Erythroblast (primary cell): ENCODE data around the gene ARAF.

Experiments
- DNase-seq, 2 experiments: peaks; one replicate each; lab custom pipeline; 2025; lab: John Stamatoyannopoulos, UW
- GATA1 ChIP-seq: IDR thresholded peaks from 2 replicates; pipeline ENCODE4 v1.6.1; 2011; ENCODE audit warnings: low read depth, mild to moderate bottlenecking, control low read depth, low read length, moderate library complexity
- POLR2A ChIP-seq: IDR thresholded peaks from 2 replicates; pipeline ENCODE4 v1.6.1; 2011; ENCODE audit warnings: mild to moderate bottlenecking, low read length

The ARAF gene

DNA sequence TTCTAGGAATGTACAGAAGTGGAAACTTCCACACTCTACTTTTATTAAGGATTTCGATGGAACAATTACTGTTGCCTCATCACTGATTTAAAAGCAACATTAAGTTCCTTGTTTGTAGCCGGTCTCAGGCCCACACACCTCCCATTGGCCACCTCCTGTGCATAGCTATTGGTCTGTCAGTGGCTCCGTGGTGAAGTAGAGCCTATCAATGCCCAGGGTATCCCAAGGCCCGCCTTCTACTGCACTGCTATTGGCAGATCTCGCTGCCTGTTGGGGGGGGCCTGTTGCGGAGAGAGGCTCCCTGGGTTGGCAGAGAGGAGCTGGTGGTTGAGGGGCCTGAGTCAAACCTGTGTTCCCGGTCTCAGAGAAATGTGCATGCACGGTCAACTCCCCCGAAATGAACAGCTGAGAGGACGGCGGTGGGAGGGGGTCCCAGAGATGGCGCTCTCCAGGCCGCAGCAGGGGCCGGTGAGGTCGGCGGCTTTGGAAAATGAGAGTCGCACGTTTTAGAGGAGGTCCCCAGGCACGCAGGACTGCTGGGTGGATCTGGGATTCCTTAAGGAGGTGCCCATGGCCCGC is 4.9 kb upstream of the ARAF start:
- TF ChIP-seq GATA1 (no peak), POLR2A (peak; percentile 80)

DNA sequence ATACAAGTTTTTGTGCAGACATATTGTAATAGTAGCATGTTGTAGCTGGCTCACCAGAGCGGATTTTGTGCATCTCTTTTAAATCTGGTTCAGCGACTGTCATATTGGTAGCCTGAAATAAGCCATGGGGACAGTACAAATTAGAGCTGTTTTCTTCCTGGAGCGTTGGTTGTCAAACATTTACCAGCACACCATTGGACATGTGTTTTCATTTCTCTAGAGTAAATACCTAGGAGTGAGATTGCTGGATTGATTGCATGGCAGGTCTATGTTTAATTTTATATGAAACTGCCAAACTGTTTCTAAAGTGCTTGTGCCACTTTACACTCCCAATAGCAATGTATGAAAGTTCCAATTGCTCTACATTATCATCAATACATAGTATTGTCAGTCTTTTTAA is 2.6 kb upstream of the ARAF start:
- no peak for DNase-seq
- TF ChIP-seq GATA1 = no peak
- TF ChIP-seq POLR2A = no peak

More for the DNA sequence above, 4.9 kb upstream of the ARAF start:
- peak; percentile 91 to 92 for DNase-seq

DNA sequence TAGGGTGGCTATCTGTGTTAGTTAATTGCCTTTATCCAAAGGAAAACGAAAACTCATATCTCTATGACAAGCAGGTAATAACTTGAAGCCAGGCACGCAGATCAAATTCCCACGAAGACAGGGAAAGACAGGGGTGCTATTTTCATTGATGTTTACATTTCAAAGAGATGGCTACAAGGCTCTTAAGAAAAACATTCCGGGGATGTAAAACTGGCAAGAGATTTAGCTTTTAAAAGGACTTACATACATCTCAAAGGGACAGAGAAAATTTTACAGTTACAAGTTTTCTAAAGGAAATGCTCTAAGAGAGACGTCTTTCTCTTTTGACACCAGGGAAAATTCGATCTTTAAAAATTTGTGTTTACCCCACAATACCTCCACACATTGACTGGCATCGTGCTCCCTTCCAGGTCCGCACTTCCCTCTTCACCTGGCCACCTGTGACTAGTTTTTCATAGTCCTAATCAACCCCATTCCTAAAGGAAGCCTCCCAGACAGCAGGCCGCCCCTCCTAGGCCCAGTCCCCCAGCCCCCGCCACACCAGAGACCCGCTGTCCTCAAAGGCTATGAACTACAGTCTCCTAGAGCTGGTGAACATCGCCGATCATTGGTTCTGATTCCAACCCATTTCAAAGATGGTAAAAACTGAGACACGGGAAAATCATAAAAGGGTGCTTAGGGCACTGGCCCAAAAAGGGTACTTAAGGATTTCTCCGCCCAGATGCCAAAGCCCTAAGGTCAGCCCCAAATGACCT is 649 bp upstream of the ARAF start:
- TF ChIP-seq POLR2A (no peak), GATA1 (no peak)
- peak in 1 of 2 experiments; percentile 27 for DNase-seq

DNA sequence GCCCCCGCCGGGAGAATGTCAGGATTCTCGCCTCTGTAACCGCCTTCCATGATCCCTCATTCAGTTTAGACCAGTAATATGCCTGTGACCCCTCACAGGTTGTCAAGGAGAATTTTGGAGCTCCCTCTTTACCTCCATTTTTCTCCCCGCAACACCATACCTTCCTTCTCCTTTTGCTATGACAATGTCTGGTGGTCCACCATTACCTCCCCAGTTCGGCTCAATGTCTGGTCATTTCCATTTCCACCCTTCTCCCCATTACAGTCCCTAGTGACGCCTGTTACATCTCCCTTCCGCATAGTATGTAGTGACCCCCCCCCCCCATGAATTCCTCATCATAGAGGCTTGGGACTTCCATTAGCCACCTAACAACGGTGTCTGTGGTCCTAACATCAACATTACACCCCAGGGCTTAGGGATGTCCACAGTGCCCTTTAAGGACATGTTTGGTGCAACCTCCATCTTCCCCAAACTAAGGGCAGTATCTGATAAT is 700 bp downstream of the ARAF start:
- no peak for TF ChIP-seq GATA1
- peak; percentile 49 for TF ChIP-seq POLR2A
- no peak for DNase-seq

DNA sequence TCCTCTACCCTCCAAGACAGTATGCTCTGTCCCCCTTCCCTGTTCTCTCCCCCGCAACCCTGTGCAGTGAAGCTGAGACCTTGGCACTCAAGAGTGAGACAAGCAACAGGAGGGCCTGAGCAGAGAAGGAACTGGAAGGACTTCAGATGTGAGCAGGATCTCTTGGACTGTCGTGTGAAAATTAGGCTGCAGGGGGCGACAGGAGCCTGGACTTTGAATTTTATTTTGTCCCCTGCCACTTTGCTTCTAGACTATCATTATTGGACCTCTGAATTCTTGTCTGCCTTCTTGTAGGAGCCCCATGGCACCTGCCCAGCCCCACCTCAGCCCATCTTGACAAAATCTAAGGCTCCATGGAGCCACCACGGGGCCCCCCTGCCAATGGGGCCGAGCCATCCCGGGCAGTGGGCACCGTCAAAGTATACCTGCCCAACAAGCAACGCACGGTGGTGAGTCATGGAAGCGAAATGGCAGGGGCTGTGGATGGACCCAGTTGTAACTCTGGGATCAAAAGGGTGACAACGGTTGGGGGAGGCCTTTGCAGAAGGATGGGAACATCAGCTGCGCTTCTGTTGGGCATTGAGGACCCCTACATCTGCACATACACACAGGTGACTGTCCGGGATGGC is 1.7 kb downstream of the ARAF start:
- DNase-seq = peak; percentile 39 to 60
- TF ChIP-seq GATA1 (no peak), POLR2A (no peak)

DNA sequence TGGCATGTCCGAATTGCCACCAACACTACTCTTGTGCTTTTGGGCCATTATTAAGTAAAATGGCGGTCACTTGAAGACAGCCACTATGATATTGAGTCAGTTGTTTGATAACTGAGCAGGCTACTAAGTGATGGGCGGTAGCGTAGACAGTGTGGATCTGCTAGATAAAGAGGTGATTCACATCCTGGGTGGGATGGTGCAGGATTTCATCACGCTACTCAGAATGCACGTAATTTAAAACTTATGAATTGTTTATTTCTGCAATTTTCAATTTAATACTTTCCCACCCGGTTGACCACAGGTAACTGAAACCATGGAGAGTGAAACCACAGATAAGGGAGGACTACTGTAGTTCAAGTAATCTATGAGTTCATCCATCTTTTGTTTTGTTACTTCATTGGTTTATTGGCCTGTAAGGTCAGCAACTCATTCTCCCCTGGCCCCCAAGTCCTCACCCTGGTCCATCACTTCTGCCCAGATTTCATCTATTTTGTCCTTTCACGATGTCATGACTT is 2.9 kb downstream of the ARAF start:
- peak; percentile 13 for TF ChIP-seq POLR2A
- TF ChIP-seq GATA1 = no peak
- peak; percentile 78 to 84 for DNase-seq

DNA sequence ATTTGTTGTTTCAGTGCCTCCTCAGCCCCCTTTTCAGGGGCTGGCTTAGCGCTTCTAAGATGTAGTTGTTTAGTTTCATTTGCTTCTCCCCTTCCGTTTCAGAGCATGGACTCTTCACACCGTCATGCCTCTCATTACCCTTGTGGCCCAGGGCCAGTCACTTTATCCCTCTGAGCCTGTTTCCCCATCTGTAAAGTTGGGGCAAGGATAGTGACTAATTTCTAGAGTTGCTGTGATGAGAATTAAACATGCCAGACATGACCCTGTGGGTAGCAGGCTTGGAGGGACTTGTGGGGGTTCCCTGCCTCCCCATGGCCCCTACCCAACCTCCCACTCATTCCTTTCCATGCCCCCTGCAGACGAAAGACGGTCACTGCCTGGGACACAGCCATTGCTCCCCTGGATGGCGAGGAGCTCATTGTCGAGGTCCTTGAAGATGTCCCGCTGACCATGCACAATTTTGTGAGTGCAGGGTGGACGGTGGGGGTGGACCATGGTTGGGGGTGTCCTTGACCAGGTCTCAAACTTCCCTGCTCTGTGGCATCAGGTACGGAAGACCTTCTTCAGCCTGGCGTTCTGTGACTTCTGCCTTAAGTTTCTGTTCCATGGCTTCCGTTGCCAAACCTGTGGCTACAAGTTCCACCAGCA is 3.6 kb downstream of the ARAF start:
- TF ChIP-seq POLR2A = no peak
- no peak for TF ChIP-seq GATA1
- DNase-seq = peak in 1 of 2 experiments; percentile 44

DNA sequence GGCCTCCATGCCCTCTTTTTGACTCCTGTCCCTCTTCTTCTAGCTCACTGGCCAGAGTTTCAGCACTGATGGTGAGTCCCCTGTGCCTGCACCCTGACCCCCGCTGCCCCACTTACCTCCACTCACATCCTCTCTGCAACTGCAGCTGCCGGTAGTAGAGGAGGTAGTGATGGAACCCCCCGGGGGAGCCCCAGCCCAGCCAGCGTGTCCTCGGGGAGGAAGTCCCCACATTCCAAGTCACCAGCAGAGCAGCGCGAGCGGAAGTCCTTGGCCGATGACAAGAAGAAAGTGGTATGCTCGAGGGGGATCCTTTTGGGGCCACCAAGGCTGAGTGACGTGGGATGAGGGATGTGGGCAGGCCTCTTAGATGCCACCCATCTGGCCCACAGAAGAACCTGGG is 5.8 kb downstream of the ARAF start:
- TF ChIP-seq GATA1 (no peak), POLR2A (no peak)
- no peak for DNase-seq

DNA sequence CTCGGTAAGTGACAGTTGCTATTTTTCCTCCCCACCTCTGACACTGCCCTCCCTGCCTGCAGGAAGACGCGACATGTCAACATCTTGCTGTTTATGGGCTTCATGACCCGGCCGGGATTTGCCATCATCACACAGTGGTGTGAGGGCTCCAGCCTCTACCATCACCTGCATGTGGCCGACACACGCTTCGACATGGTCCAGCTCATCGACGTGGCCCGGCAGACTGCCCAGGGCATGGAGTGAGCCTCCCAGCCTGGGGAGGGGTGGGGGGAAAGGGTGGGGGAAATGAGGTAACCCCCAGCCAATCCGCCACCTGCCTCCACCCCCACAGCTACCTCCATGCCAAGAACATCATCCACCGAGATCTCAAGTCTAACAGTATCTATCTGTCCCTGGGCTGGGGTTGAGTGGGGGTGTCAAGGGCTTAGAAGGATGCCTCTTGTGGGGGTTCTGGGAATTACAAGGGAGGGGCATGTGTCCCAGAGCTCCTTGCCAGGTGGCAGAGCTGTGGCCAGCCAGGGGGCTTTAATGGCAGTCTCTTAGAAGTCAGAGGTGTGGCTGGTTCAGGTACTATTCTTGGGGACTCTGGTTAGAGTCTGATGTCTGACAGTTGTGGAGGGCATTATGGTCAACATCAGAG is 7.8 kb downstream of the ARAF start:
- DNase-seq = peak; percentile 55 to 63

DNA sequence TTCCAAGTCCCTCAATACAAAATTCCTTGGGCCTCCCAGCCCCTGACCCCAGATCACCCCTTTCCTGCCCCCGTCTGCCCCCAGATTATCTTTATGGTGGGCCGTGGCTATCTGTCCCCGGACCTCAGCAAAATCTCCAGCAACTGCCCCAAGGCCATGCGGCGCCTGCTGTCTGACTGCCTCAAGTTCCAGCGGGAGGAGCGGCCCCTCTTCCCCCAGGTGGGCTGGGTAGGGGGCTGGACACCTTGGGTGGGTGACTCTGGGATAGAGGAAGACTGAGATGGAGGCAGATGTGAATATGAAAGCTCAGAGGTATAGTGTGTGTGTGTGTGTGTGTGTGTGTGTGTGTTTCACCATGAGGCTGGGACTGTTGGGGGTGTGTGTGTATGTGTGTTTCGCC is 9.8 kb downstream of the ARAF start:
- no peak for DNase-seq
- TF ChIP-seq GATA1 (no peak), POLR2A (no peak)

More for the DNA sequence above, 7.8 kb downstream of the ARAF start:
- TF ChIP-seq GATA1 (no peak), POLR2A (no peak)

DNA sequence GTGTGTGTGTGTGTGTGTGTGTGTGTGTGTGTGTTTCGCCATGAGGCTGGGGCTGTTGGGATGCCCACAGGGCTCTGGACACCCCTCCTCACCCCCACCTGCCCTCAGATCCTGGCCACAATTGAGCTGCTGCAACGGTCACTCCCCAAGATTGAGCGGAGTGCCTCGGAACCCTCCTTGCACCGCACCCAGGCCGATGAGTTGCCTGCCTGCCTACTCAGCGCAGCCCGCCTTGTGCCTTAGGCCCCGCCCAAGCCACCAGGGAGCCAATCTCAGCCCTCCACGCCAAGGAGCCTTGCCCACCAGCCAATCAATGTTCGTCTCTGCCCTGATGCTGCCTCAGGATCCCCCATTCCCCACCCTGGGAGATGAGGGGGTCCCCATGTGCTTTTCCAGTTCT is 10.2 kb downstream of the ARAF start:
- no peak for TF ChIP-seq POLR2A
- TF ChIP-seq GATA1 = no peak
- no peak for DNase-seq

DNA sequence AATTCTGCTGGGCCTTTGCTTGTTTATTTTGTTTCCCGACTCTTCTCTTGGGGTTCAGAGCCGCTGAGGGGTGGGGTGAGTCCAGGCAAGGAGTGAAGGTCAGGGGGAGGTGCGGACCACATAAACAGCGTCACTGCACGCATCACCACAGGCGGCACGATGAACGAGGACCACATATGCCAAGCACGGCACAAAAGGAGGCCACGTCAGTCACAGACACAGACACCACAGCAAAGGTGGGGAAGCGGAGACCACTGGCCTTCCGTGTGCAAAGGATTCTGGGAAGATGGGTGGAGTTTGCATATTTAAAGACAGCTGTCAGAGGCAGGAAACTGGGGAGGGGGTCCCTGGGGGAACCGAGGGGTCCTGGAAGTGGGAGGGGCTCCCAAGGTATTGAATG is 10.9 kb downstream of the ARAF start:
- DNase-seq = no peak
- no peak for TF ChIP-seq GATA1
- no peak for TF ChIP-seq POLR2A

DNA sequence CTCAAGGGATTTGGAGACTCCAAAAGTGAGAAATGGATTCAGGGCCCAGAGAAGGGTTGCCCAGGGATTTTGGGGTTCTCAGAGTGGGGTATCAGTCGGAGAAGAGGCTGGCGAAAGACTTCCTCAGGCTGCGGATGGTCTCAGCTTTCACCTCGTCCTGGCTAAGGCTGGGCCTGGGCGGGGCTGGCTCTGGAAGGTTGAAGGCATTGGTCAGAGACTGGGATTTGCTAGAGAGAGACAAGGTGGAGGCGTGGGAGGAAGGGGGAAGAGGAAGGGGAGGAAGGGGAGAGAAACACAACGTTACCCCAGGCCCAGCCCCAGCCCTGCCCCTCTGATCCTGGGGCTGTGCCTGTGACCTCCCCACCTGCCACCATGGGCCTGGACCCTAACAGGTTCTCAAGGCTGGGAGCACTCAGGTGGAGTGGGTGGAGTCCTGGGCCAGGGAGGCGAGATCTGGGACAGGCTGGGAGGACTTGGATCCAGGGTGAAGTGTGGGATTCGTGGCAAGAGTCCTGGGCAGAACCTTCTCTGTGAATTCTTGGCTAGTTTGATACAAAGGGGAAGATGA is 11.9 kb downstream of the ARAF start:
- TF ChIP-seq POLR2A (peak; percentile 21), GATA1 (no peak)
- DNase-seq = no peak
